Measurements from ENCODE around the gene NDRG3.

Gene NDRG3

GRCh38 chr20:36606158-36607066, 139.5 kb downstream of the NDRG3 start:
- no peak for DNase-seq (ENCODE audit: low read depth)

DNA sequence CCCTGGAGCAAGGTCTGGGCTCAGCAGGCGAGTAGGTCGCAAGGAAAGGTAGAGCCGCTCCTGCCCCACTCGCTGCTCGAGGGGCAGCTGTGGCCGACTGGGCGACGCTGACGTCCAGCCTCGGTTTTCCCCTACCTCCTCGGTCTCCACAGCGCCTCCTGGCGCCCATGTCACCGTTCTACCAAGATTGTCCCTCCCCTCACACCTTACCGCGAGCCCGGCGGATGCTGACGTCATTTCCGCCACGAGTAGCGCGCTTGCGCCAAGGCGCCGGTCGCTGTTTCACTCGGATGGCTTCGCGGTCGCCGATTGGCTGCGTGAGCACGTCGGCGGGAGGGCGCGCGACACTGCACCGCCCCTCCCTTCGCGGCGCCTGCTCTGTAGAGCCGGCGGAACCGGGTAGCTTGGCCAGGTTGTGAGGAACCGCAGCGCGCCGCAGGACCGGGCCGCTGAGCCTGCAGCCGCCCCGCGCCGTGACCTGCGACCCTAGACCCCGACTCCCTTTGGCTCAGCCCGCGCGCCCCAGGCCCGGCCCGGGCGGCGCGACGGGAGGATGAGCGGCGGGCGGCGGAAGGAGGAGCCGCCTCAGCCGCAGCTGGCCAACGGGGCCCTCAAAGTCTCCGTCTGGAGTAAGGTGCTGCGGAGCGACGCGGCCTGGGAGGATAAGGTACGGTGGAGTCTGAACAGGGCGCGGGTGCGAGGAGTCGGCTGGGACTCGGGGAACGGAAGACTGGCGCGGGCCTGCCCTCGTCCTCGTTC, 140.3 kb downstream of the NDRG3 start, which contains the start of gene RAB5IF:
Gene RAB5IF (plus strand): TSS at position 381 of the 759 bp plus-strand sequence. CDS start 173 bp downstream, at position 554.
- DNase-seq (ENCODE audit: low read depth), result peak; percentile 96

DNA sequence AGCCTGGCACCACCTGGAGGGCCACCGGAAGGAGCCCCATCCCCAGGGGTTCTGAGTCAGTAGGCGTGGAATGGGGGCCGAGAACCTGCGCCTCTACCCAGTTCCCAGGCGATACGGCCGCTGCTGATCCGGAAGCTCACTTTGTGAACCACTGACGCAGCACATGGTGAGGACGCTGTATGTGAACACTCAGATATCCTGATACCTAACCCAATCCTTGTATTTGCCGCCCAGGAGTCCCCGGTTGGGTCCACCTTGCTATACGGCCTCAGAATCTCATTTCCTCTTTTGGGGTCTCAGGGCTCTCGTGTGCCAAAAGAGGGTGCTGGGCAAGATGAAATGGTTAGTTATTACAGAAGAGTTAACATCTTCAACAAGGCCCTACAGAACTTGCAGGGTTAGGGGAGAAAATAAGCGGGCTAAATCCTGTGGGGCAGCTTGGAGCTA, 140.9 kb downstream of the NDRG3 start:
- DNase-seq (ENCODE audit: low read depth), result no peak

Data from GM04504 (cell line).